Lower leg skin (tissue), 4 donors: Measurements from ENCODE around the gene NKAIN4. TPM values are rescaled to one million over a fixed set of nuclear protein-coding genes. Genes with fewer than 3 reads are reported as not detected.
"Not testable (repeated sequence)": the region's sequence is repeated elsewhere in the genome, so short reads cannot be mapped to it uniquely, and the experiment has no call there.

ENCODE experiments used
- DNase-seq, 2 donors: peaks; one replicate each; pipeline ENCODE4 v3.0.0-alpha.2; 2019; ENCODE audit warnings: low spot score in 2 of 2
- H3K4me3 ChIP-seq: fragments of 200-600 bp; sonication (generic); 2 replicates; pipeline ENCODE4 v1.5.1; 2017; ENCODE audit warnings: mild to moderate bottlenecking, low read depth; ENCODE audit not compliant: poor library complexity, severe bottlenecking
- POLR2A ChIP-seq, 2 donors: fragments of 450-650 bp; IDR thresholded peaks; one replicate each; pipeline ENCODE4 v1.6.1; 2016 to 2017; ENCODE audit warnings: antibody characterized with exemption in 2 of 2, mild to moderate bottlenecking in 1 of 2, moderate library complexity in 1 of 2
- WGBS, 2 donors: methylation state at CpG; one replicate each; pipeline ENCODE4 v1.1.5; 2018; 5-methylcytosine and 5-hydroxymethylcytosine counted together
- intact Hi-C: fragments of 100-400 bp; cut with DNase I; formaldehyde crosslinking; loops from one replicate; pipeline ENCODE4 v1.15.0; 2023; ENCODE audit warnings: low total_unique reads
- total RNA-seq, 4 donors: library from RNA; depleted of rRNA; stranded (reverse); fragments of >200 nt; gene quantifications; one replicate each; pipeline ENCODE4 v1.1.0, GENCODE V29; 2016
- TF ChIP-seq, protein P1 (sequence below), 3 donors: fragments of 450-650 bp; IDR thresholded peaks; one replicate each; pipeline ENCODE4 v1.5.1; 2016; ENCODE audit warnings: antibody characterized with exemption in 3 of 3, mild to moderate bottlenecking in 3 of 3, moderate library complexity in 2 of 3

NKAIN4 gene
- total RNA-seq, 4 donors from 2014 or later, result 0.23 to 1.1 TPM; not detected in 2

DNA sequence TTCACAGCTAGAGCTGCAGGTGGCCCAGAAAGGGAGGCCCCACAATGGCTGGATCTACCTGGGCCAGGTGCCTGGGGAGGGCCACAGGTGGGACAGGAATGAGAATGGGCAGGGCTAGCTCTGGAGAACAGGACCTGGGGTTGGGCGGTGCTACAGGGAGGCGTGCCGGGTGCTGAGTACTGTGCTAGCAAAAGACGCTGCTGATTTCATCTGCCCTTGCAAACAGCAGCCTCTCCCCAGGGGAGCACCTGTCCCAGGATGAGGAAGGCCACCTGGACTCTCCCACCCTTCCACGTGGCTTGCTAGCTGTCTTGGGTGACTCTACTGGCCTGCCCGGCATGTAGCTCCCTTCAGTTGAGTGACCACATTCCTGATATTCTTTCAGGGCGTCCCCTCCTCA is 31.7 kb downstream of the NKAIN4 start:
- no peak for DNase-seq
- intact Hi-C loops, result no loop called here
- TF ChIP-seq POLR2A (IDR thresholded peaks at IDR 0.05), result no peak
- TF ChIP-seq, protein P1, sequence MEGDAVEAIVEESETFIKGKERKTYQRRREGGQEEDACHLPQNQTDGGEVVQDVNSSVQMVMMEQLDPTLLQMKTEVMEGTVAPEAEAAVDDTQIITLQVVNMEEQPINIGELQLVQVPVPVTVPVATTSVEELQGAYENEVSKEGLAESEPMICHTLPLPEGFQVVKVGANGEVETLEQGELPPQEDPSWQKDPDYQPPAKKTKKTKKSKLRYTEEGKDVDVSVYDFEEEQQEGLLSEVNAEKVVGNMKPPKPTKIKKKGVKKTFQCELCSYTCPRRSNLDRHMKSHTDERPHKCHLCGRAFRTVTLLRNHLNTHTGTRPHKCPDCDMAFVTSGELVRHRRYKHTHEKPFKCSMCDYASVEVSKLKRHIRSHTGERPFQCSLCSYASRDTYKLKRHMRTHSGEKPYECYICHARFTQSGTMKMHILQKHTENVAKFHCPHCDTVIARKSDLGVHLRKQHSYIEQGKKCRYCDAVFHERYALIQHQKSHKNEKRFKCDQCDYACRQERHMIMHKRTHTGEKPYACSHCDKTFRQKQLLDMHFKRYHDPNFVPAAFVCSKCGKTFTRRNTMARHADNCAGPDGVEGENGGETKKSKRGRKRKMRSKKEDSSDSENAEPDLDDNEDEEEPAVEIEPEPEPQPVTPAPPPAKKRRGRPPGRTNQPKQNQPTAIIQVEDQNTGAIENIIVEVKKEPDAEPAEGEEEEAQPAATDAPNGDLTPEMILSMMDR (IDR thresholded peaks at IDR 0.05), result no peak
- H3K4me3 ChIP-seq, result no peak overlapping the region
- 53 to 57% methylated on average over 7 of the region's 7 CpGs for WGBS, 2 donors

DNA sequence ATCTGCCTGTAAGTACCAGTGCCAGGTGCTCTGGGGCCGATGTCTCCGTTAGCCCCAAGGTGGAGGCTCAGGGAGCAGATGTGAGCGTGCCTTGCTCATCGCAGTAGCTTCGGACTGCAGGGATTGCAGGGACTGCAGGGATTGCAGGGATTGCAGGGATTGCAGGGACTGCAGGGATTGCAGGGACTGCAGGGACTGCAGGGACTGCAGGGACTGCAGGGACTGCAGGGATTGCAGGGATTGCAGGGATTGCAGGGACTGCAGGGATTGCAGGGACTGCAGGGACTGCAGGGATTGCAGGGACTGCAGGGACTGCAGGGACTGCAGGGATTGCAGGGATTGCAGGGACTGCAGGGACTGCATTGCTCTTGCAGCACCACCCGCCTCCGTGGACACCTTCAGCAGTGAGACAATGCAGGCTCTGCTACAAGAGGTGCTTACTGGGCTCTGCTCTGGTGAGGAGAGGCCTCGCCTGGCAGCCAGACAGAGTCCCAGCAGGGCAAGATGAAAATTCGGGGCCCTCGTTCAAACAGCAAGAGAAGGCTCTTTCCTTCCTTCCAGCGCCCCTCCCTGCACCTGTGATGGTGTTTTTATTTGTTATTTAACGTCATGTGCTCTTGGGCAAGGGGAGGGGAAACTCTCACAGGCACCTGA is 32.7 kb downstream of the NKAIN4 start:
- 72 to 79% methylated on average over 12 of the region's 12 CpGs for WGBS, 2 donors
- intact Hi-C loops, DNase-seq, H3K4me3 ChIP-seq: not testable (repeated sequence)

DNA sequence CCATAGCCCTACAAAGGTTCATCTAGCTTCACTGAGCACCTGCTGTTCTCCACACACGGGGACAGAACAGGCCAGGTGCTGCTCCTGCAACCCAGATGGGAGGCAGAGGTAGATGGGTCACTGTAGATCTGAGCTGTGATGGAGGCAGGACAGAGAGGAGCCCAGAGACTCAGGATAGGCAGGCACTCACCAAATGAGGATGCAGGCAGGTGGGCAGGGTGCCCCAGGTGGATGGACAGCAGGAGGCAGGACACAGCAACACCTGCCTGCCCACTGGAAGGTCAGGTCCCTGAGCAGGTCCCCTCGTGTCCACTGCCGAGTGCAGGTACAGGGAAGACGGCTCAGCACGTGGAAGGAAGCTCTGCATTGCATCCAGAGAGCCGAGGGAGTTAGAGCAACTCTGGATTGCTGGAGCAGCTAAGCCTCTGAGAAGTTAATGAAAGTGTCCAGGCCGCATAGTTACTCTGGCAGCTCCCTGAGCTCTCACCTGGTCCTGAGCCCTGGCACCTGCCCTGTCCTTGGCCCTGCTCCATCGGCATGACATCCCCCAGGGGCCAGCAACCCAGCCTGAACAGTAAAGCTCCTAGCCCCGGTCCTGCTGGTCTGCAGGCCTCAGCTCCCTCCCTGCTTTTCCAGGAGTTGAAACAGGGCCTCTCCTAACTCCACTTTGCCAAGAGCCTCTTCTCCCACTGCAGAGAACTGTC is 33.4 kb downstream of the NKAIN4 start:
- 61 to 65% methylated on average over 9 of the region's 9 CpGs for WGBS, 2 donors
- intact Hi-C loops, result no loop called here
- TF ChIP-seq, protein P1 (IDR thresholded peaks at IDR 0.05), result no peak
- no peak for TF ChIP-seq POLR2A (IDR thresholded peaks at IDR 0.05)
- DNase-seq, result no peak
- no peak overlapping the region for H3K4me3 ChIP-seq

DNA sequence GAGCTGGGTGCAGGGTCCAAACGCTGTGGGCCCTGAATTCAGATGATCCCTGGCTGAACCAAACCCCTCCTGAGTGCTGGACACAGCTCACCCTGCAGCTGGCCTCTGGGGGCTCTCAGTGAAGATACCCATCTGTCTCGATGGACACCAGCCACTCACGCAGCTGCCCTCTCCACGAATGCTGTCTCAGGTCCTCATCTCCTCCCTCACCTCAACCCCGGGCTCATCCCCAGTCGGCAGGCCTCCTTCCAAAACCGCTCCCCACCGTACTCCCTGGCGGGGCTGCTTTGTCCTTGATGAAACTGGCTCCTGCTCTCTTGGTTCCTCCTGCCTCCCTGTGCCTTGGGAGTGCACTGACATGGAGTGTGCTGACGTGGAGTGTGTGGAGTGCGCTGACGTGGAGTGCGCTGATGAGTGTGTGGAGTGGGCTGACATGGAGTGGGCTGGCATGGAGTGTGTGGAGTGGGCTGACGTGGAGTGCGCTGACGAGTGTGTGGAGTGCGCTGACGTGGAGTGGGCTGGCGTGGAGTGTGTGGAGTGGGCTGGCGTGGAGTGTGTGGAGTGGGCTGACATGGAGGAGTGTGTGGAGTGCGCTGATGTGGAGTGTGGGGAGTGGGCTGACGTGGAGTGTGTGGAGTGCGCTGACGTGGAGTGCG is 34.3 kb downstream of the NKAIN4 start:
- TF ChIP-seq, protein P1 (IDR thresholded peaks at IDR 0.05), result no peak
- TF ChIP-seq POLR2A (IDR thresholded peaks at IDR 0.05), result no peak
- no peak for DNase-seq
- 80 to 81% methylated on average over 25 of the region's 25 CpGs for WGBS, 2 donors
- intact Hi-C loops, result no loop called here
- no peak overlapping the region for H3K4me3 ChIP-seq

DNA sequence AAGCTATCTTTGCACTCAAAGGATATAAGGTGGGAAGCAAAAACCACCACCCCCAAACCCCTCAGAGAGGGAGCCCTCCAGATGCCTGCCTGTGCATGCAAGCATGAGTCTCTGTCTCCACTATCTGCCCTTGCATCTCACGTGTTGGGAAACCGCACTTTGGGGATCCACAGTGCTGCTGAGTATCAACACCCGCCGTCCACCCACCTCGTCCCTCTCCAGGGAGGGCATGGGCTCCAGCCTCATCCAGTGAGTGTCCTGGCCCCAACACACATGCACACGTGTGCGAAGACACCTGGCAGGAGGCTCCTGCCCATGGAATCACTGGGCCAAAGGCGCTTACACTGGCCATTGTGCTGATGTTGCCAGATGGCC is 34.8 kb downstream of the NKAIN4 start:
- DNase-seq, result no peak
- H3K4me3 ChIP-seq, result no peak overlapping the region
- intact Hi-C loops, result no loop called here
- no peak for TF ChIP-seq POLR2A (IDR thresholded peaks at IDR 0.05)
- TF ChIP-seq, protein P1 (IDR thresholded peaks at IDR 0.05), result no peak
- WGBS, 2 donors, result 63 to 75% methylated on average over 8 of the region's 8 CpGs

DNA sequence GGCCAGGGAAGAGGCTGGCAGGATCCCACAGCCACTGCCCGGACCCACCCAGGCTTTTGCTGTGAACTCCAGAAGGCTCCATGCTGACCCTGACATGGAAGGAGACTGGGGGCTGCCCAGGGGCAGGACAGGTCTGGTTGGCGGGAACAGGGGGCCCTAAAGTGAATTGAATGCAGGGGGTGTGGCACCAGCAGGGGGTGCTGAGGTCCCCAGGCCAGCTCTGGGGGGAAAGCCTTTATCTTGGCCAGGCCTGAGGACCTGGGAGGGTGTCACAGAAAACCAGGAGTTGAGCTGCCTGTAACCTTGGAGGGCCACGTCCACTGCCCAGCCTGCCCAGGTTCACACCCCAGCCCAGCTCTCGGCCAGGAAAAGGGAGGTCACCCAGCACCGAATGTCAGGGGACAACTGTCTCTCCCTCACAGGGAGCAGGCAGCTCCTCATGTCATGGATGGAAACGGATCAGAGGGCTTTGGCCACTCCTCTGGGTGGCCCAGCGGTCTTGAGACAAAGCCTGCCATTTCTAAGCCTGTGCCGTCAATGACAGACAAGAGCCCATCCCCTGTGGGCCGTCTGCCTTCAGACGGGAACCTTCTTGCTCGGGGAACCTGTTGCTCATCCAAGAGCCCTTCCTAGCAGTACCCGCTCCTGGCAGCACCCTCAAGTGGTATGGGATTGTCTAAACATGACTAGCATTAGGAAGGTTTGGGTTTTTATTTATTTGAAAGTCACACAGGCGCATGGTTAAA is 35.4 kb downstream of the NKAIN4 start:
- intact Hi-C loops, result no loop called here
- no peak overlapping the region for H3K4me3 ChIP-seq
- WGBS, 2 donors, result 77 to 86% methylated on average over 11 to 12 of the region's 13 CpGs
- no peak for DNase-seq
- TF ChIP-seq, protein P1 (IDR thresholded peaks at IDR 0.05), result no peak
- no peak for TF ChIP-seq POLR2A (IDR thresholded peaks at IDR 0.05)
